Neural crest cell (in vitro differentiated cells): ENCODE data around the gene CSF3. TPM values are rescaled to one million over a fixed set of nuclear protein-coding genes. Genes with fewer than 3 reads are reported as not detected.

Experiments used
- DNase-seq: peaks from one replicate; pipeline ENCODE4 v3.0.0; 2021; ENCODE audit warnings: low read depth, mixed read lengths, low spot score
- H3K27ac Mint-ChIP-seq: one replicate; pipeline ENCODE4 v1.8.0; 2021; ENCODE audit warnings: mild to moderate bottlenecking, mixed read lengths; ENCODE audit not compliant: unreplicated experiment
- H3K27me3 Mint-ChIP-seq: 2 replicates; pipeline ENCODE4 v1.8.0; 2021; ENCODE audit warnings: low read depth, mild to moderate bottlenecking, mixed read lengths
- H3K36me3 Mint-ChIP-seq: 2 replicates; pipeline ENCODE4 v1.8.0; 2021; ENCODE audit warnings: low read depth, mild to moderate bottlenecking, mixed read lengths
- H3K4me1 Mint-ChIP-seq: 2 replicates; pipeline ENCODE4 v1.8.0; 2021; ENCODE audit warnings: mixed read lengths
- H3K4me3 Mint-ChIP-seq: one replicate; pipeline ENCODE4 v1.8.0; 2021; ENCODE audit warnings: mild to moderate bottlenecking, mixed read lengths
- H3K9me3 Mint-ChIP-seq: 2 replicates; pipeline ENCODE4 v1.8.0; 2021; ENCODE audit warnings: mixed read lengths
- CTCF ChIP-seq: fragments of 200-600 bp; sonication (generic); conservative IDR thresholded peaks from 2 replicates; pipeline ENCODE4 v1.5.0; 2021; ENCODE audit warnings: antibody characterized with exemption, mild to moderate bottlenecking
- microRNA-seq: library from miRNA; unstranded; fragments of <30 nt; microRNA quantifications from one replicate; pipeline ENCODE4, GENCODE V29; 2020
- total RNA-seq: library from RNA; stranded (reverse); gene quantifications from 2 replicates; pipeline ENCODE4 v1.2.1, GENCODE V29; 2021

The CSF3 gene
- total RNA-seq, 1 donor from 2014 or later = not detected

- DNase-seq = no peak
- Mint-ChIP-seq H3K4me1 (peaks cover 75% of the 10 kb centered on the region), H3K36me3 (no peaks in the 10 kb centered on the region), H3K9me3 (no peaks in the 10 kb centered on the region), H3K27ac (no peak overlapping the region), H3K4me3 (peak overlapping the region; percentile 90), H3K27me3 (peaks cover 15% of the 10 kb centered on the region)
- no peak for TF ChIP-seq CTCF
Observed at GRCh38 chr17:40065769-40066510, 50.7 kb downstream of the CSF3 start.

Small RNA genes lying within 50 kb of the gene (microRNA-seq; reads per million reads assigned to microRNA genes)
- gene MIR6884 = not detected

Other genes with a start within 250 kb of the CSF3 start
- gene IKZF3, start 151.1 kb upstream of the CSF3 start, total RNA-seq = not detected in 2 replicates
- not detected in 2 replicates for gene ZPBP2, start 147.2 kb upstream of the CSF3 start, total RNA-seq
- 7.9 and 8.8 TPM in 2 replicates for gene GSDMB, start 96.8 kb upstream of the CSF3 start, total RNA-seq
- 42.2 and 47.8 TPM in 2 replicates for gene ORMDL3, start 87.8 kb upstream of the CSF3 start, total RNA-seq
- gene LRRC3C, start 87.7 kb upstream of the CSF3 start, total RNA-seq = not detected in 2 replicates
- not detected in 2 replicates for gene GSDMA, start 52.4 kb upstream of the CSF3 start, total RNA-seq
- 157 and 158 TPM in 2 replicates for gene PSMD3, start 34.6 kb upstream of the CSF3 start, total RNA-seq
- 147 and 154 TPM in 2 replicates for gene MED24, start 39.0 kb downstream of the CSF3 start, total RNA-seq
- gene THRA, start 47.5 kb downstream of the CSF3 start, total RNA-seq = 15.0 and 15.3 TPM in 2 replicates
- gene NR1D1, start 85.1 kb downstream of the CSF3 start, total RNA-seq = 2.5 and 2.8 TPM in 2 replicates
- 147 and 153 TPM in 2 replicates for gene MSL1, start 106.5 kb downstream of the CSF3 start, total RNA-seq
- gene CASC3, start 125.1 kb downstream of the CSF3 start, total RNA-seq = 130 and 138 TPM in 2 replicates
- gene RAPGEFL1, start 162.0 kb downstream of the CSF3 start, total RNA-seq = 23.3 and 24.1 TPM in 2 replicates
- 28.7 and 30.2 TPM in 2 replicates for gene WIPF2, start 203.9 kb downstream of the CSF3 start, total RNA-seq